ENCODE measurements around the gene RNU6-7. TPM values are rescaled to one million over a fixed set of nuclear protein-coding genes. Genes with fewer than 3 reads are reported as not detected.

Gene RNU6-7
- total and polyA plus RNA-seq, 10 of the 15 experiments (the other 5 are each of a cell fraction or from before 2014, with no cell fraction given) = not detected

DNA sequence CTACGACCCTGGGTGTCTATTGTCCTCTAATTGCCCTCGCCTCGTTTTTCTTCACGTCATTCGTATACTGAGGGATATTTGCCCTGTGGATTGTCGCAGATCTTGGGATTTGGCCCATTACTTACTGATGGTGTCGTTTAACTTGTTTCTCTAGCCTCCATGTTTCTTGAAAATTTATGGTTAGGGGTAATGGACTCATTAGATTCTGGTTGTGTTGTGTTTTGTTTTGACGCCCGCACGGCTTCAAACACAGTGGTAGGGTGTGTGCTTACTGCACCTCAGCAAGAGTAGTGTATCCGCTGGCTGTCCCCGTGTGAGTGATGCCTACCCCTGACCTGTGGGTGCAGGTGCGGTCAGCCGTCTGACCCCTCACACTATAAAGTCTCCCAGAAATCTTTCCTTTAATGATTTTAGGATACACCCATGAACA is 2.1 kb downstream of the RNU6-7 start (continued):
- TF ChIP-seq BHLHE40 (IDR thresholded peaks at IDR 0.05; ENCODE audit: borderline replicate concordance in 1 of 2, low read depth in 2 of 2, low read length in 1 of 2) (no peak), MXI1 (IDR thresholded peaks at IDR 0.05; ENCODE audit: low read depth, low read length) (no peak)

DNA sequence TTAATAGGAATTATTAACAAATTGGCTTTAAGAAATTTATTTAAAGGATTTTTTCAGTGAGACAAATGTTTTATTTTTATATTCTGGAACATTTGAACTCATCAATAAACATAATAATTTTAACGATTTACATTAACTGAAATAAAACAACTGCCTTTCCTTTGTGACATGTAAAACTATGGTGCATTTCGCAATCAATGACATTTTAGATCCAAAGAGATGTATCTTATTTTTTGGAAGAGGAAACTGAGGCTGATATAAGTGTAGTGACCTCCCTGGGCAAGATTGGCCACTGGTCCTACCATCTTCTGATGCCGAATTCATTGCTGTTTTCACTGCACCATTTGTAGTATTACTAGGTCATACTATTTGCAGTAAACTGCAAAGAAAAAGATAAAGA is 3.7 kb downstream of the RNU6-7 start:
- no peaks in the 10 kb centered on the region for H3K27me3 ChIP-seq (replicated peaks in 1 of 2; ENCODE audit: control insufficient read depth in 2 of 2, insufficient read depth in 2 of 2, low read length in 1 of 2)
- DNase-seq (ENCODE audit: low read depth, low spot score) (no peak), ATAC-seq (no peak), FAIRE-seq (no peak)
- in situ Hi-C loops (cut with MboI) = no loop called here
- ChIA-PET SMC1A (ENCODE audit: uncharacterized antibody, unreplicated experiment) (interaction anchor here (1.2 to 2.0 kb wide), 3 partner anchors 23 to 56 kb away, joined by 3 to 10 read pairs (median 3); no protein-coding TSS in a partner anchor), RAD21 (ENCODE audit: unreplicated experiment) (no interaction called here), POLR2A (no interaction called here), CTCF (interaction anchor here (1.2 to 2.9 kb wide), 4 partner anchors 48 to 132 kb away, joined by 3 to 10 read pairs (median 4); no protein-coding TSS in a partner anchor)
- peaks cover 25% of the 10 kb centered on the region for H3K4me1 ChIP-seq (ENCODE audit: control insufficient read depth, insufficient read depth, low read length)
- peak overlapping the region; percentile 72 for H3K4me2 ChIP-seq (ENCODE audit: control insufficient read depth, insufficient read depth)
- no peak for TF ChIP-seq STAT3 (IDR thresholded peaks at IDR 0.05; ENCODE audit: low read depth, low read length)
- TF ChIP-seq E2F4 (IDR thresholded peaks at IDR 0.05; ENCODE audit: low read depth, low read length) = no peak
- no peak for TF ChIP-seq ATF3 (IDR thresholded peaks at IDR 0.05; ENCODE audit: borderline replicate concordance, extremely low read depth, low read depth, low read length)
- no peak for TF ChIP-seq MEF2B (IDR thresholded peaks at IDR 0.05; ENCODE audit: partially characterized antibody, poor library complexity, severe bottlenecking)
- TF ChIP-seq POLR2AphosphoS2 (IDR thresholded peaks at IDR 0.05; ENCODE audit: low read depth, low read length) = no peak
- TF ChIP-seq, protein P1, sequence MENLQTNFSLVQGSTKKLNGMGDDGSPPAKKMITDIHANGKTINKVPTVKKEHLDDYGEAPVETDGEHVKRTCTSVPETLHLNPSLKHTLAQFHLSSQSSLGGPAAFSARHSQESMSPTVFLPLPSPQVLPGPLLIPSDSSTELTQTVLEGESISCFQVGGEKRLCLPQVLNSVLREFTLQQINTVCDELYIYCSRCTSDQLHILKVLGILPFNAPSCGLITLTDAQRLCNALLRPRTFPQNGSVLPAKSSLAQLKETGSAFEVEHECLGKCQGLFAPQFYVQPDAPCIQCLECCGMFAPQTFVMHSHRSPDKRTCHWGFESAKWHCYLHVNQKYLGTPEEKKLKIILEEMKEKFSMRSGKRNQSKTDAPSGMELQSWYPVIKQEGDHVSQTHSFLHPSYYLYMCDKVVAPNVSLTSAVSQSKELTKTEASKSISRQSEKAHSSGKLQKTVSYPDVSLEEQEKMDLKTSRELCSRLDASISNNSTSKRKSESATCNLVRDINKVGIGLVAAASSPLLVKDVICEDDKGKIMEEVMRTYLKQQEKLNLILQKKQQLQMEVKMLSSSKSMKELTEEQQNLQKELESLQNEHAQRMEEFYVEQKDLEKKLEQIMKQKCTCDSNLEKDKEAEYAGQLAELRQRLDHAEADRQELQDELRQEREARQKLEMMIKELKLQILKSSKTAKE (IDR thresholded peaks at IDR 0.05; ENCODE audit: low read depth, poor library complexity, severe bottlenecking) = no peak
- no peak for TF ChIP-seq EED (IDR thresholded peaks at IDR 0.05; ENCODE audit: low read depth)
- no peak for TF ChIP-seq PAX5 (IDR thresholded peaks at IDR 0.05; ENCODE audit: borderline replicate concordance, low read depth, low read length)
- no peak for TF ChIP-seq MEF2A (IDR thresholded peaks at IDR 0.05; ENCODE audit: insufficient read depth, low read depth, low read length)
- no peak for TF ChIP-seq BMI1 (IDR thresholded peaks at IDR 0.05; ENCODE audit: borderline replicate concordance)
- TF ChIP-seq BRCA1 (IDR thresholded peaks at IDR 0.05; ENCODE audit: low read depth, low read length) = no peak
- TF ChIP-seq, protein P2, sequence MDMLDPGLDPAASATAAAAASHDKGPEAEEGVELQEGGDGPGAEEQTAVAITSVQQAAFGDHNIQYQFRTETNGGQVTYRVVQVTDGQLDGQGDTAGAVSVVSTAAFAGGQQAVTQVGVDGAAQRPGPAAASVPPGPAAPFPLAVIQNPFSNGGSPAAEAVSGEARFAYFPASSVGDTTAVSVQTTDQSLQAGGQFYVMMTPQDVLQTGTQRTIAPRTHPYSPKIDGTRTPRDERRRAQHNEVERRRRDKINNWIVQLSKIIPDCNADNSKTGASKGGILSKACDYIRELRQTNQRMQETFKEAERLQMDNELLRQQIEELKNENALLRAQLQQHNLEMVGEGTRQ (IDR thresholded peaks at IDR 0.05; ENCODE audit: borderline replicate concordance, low read depth, low read length) = no peak
- TF ChIP-seq, protein P3, sequence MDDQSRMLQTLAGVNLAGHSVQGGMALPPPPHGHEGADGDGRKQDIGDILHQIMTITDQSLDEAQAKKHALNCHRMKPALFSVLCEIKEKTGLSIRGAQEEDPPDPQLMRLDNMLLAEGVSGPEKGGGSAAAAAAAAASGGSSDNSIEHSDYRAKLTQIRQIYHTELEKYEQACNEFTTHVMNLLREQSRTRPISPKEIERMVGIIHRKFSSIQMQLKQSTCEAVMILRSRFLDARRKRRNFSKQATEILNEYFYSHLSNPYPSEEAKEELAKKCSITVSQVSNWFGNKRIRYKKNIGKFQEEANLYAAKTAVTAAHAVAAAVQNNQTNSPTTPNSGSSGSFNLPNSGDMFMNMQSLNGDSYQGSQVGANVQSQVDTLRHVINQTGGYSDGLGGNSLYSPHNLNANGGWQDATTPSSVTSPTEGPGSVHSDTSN (IDR thresholded peaks at IDR 0.05; ENCODE audit: insufficient replicate concordance, low read depth, low read length) = no peak
- H3K4me3 ChIP-seq = no peak overlapping the region
- H3K9me3 ChIP-seq (replicated peaks; ENCODE audit: control insufficient read depth, insufficient read depth, low read length) = no peaks in the 10 kb centered on the region
- BruUV-seq (replicated peaks) = no TSS peak
- H3K9ac ChIP-seq (ENCODE audit: control insufficient read depth, insufficient read depth, low read length) = no peak overlapping the region
- intact Hi-C loops (cut with micrococcal nuclease; ENCODE audit: unreplicated experiment) = no loop called here
- H3K27ac ChIP-seq (ENCODE audit: control insufficient read depth, insufficient read depth) = no peak overlapping the region
- H3K79me2 ChIP-seq (ENCODE audit: control insufficient read depth, insufficient read depth, low read length) = no peaks in the 10 kb centered on the region
- H2AFZ ChIP-seq (ENCODE audit: control insufficient read depth, low read depth, low read length) = no peak overlapping the region
- H4K20me1 ChIP-seq (ENCODE audit: control insufficient read depth, insufficient read depth) = no peaks in the 10 kb centered on the region
- WGBS (ENCODE audit: insufficient coverage, insufficient replicate concordance, low lambda C conversion rate, missing lambda C conversion rate) = 81% methylated on average over 3 of the region's 3 CpGs
- H3K36me3 ChIP-seq (ENCODE audit: control insufficient read depth in 2 of 2, insufficient read depth in 2 of 2, low read length in 1 of 2) = no peaks in the 10 kb centered on the region

Data from GM12878 (cell line).